Keratinocyte (primary cell): ENCODE data around the gene CTIF. TPM values are rescaled to one million over a fixed set of nuclear protein-coding genes. Genes with fewer than 3 reads are reported as not detected.

Experiments
- DNase-seq: peaks from one replicate; pipeline ENCODE4 v3.0.0-alpha.2; 2011; ENCODE audit warnings: low read depth, missing footprints, low spot score
- FAIRE-seq: peaks from 2 replicates; lab custom pipeline; 2011; peaks lifted over from hg19 to GRCh38; lab: Jason Lieb, UNC
- H2AFZ ChIP-seq: 2 replicates; pipeline ENCODE4 v1.6.0; 2012; ENCODE audit warnings: low read length, control low read depth, inconsistent platforms; ENCODE audit not compliant: control insufficient read depth
- H3K27ac ChIP-seq: 2 replicates; pipeline ENCODE4 v1.5.1; 2011; ENCODE audit warnings: low read length; ENCODE audit not compliant: control insufficient read depth, insufficient read depth
- H3K27me3 ChIP-seq: 3 replicates; pipeline ENCODE4 v1.6.0; 2011; ENCODE audit warnings: low read length; ENCODE audit not compliant: control insufficient read depth, insufficient read depth; ENCODE audit errors: extremely low read depth
- H3K36me3 ChIP-seq, 2 experiments: 2 replicates in 1 of 2; 3 replicates in 1 of 2; pipeline ENCODE4 v1.5.1; 2011; ENCODE audit warnings: low read length in 2 of 2, mild to moderate bottlenecking in 1 of 2; ENCODE audit not compliant: control insufficient read depth in 2 of 2, insufficient read depth in 2 of 2; ENCODE audit errors: extremely low read depth in 1 of 2
- H3K4me1 ChIP-seq: 3 replicates; pipeline ENCODE4 v1.5.1; 2011; ENCODE audit warnings: low read length; ENCODE audit not compliant: control insufficient read depth, insufficient read depth; ENCODE audit errors: extremely low read depth
- H3K4me2 ChIP-seq: 3 replicates; pipeline ENCODE4 v1.6.0; 2011; ENCODE audit warnings: low read depth, low read length; ENCODE audit not compliant: control insufficient read depth, insufficient read depth; ENCODE audit errors: extremely low read depth
- H3K4me3 ChIP-seq, 3 experiments: fragments of 200-600 bp in 1 of 3; sonication (generic) in 1 of 3; 2 replicates in 2 of 3; 3 replicates in 1 of 3; pipeline ENCODE4 v1.5.1; 2011 to 2016; ENCODE audit warnings: low read length in 3 of 3, mild to moderate bottlenecking in 3 of 3, control low read depth in 2 of 3, inconsistent platforms in 1 of 3, low read depth in 1 of 3, mixed read lengths in 1 of 3, mixed run types in 1 of 3, moderate library complexity in 1 of 3; ENCODE audit not compliant: control insufficient read depth in 2 of 3, insufficient read depth in 2 of 3; ENCODE audit errors: extremely low read depth in 1 of 3
- H3K79me2 ChIP-seq: 2 replicates; pipeline ENCODE4 v1.6.0; 2012; ENCODE audit warnings: low read length; ENCODE audit not compliant: control insufficient read depth, insufficient read depth
- H3K9ac ChIP-seq: 3 replicates; pipeline ENCODE4 v1.6.0; 2011; ENCODE audit warnings: low read length; ENCODE audit not compliant: control insufficient read depth, insufficient read depth; ENCODE audit errors: extremely low read depth
- H3K9me1 ChIP-seq: 3 replicates; pipeline ENCODE4 v1.6.0; 2011; ENCODE audit warnings: low read length; ENCODE audit not compliant: control insufficient read depth, insufficient read depth; ENCODE audit errors: extremely low read depth
- H3K9me3 ChIP-seq: 2 replicates; pipeline ENCODE4 v1.5.1; 2012; ENCODE audit warnings: low read depth, low read length; ENCODE audit not compliant: control insufficient read depth
- H4K20me1 ChIP-seq: 3 replicates; pipeline ENCODE4 v1.6.0; 2011; ENCODE audit warnings: low read length; ENCODE audit not compliant: control insufficient read depth, insufficient read depth; ENCODE audit errors: extremely low read depth
- EZH2 ChIP-seq: IDR thresholded peaks from one replicate; pipeline ENCODE4 v1.6.1; 2012; ENCODE audit warnings: inconsistent platforms, mild to moderate bottlenecking, low read length, moderate library complexity
- dilution Hi-C: fragments of 300-500 bp; cut with MboI; formaldehyde crosslinking; loops from one replicate; pipeline ENCODE4 v1.7.0; 2020; ENCODE audit warnings: low sequenced_read_pairs; ENCODE audit not compliant: extremely low pct_ligation_motif_present
- polyA plus RNA-seq, 5 experiments: library from polyadenylated mRNA; depleted of rRNA in 3 of 5; stranded (reverse) in 3 of 5; stranded (forward) in 1 of 5; unstranded in 1 of 5; fragments of >200 nt; gene quantifications; 1 replicate in 1 of 5; 2 replicates in 3 of 5; 3 replicates in 1 of 5; pipeline versions ENCODE4 v1.2.1 to v1.2.3, GENCODE V29; 2011 to 2012; ENCODE audit warnings: missing spikeins in 2 of 5, low read depth in 1 of 5, low replicate concordance in 1 of 5
- TF ChIP-seq, protein P1 (sequence below), 3 experiments: IDR thresholded peaks in 1 of 3; conservative IDR thresholded peaks in 1 of 3; optimal IDR thresholded peaks in 1 of 3; 2 replicates in 2 of 3; 3 replicates in 1 of 3; pipeline versions ENCODE3 to v1.5.1; 2011; ENCODE audit warnings: low read length in 3 of 3, mild to moderate bottlenecking in 3 of 3, moderate library complexity in 2 of 3, control low read depth in 1 of 3, inconsistent platforms in 1 of 3; ENCODE audit not compliant: insufficient read depth in 2 of 3; ENCODE audit errors: extremely low read depth in 1 of 3

The CTIF gene
- polyA plus RNA-seq, 1 donor (not counting 4 experiments of a cell fraction or from before 2014, with no cell fraction given), result 15.0 TPM

GRCh38 chr18:48777026-48777743 lies 238.4 kb downstream of the CTIF start:
- H3K27ac ChIP-seq, result no peak overlapping the region
- no peak overlapping the region for H2AFZ ChIP-seq
- H3K4me3 ChIP-seq, result no peak overlapping the region
- peaks cover 1 to 4% of the 10 kb centered on the region in 2 experiments for H3K36me3 ChIP-seq
- H3K9ac ChIP-seq, result no peak overlapping the region
- H3K9me1 ChIP-seq, result no peaks in the 10 kb centered on the region
- H3K27me3 ChIP-seq, result no peaks in the 10 kb centered on the region
- dilution Hi-C loops, result no loop called here
- H3K4me1 ChIP-seq, result no peaks in the 10 kb centered on the region
- no peak for TF ChIP-seq EZH2
- TF ChIP-seq, protein P1, sequence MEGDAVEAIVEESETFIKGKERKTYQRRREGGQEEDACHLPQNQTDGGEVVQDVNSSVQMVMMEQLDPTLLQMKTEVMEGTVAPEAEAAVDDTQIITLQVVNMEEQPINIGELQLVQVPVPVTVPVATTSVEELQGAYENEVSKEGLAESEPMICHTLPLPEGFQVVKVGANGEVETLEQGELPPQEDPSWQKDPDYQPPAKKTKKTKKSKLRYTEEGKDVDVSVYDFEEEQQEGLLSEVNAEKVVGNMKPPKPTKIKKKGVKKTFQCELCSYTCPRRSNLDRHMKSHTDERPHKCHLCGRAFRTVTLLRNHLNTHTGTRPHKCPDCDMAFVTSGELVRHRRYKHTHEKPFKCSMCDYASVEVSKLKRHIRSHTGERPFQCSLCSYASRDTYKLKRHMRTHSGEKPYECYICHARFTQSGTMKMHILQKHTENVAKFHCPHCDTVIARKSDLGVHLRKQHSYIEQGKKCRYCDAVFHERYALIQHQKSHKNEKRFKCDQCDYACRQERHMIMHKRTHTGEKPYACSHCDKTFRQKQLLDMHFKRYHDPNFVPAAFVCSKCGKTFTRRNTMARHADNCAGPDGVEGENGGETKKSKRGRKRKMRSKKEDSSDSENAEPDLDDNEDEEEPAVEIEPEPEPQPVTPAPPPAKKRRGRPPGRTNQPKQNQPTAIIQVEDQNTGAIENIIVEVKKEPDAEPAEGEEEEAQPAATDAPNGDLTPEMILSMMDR (optimal IDR thresholded peaks at IDR 0.05 in 1 of 3, IDR thresholded peaks at IDR 0.05 in 1 of 3, conservative IDR thresholded peaks at IDR 0.05 in 1 of 3; ENCODE audit: extremely low read depth in 1 of 3, insufficient read depth in 2 of 3, low read length in 3 of 3), result peak; percentile 56 to 91 (median 82)
- DNase-seq (no peak), FAIRE-seq (no peak)
- H4K20me1 ChIP-seq, result peaks cover 3% of the 10 kb centered on the region
- H3K79me2 ChIP-seq, result no peaks in the 10 kb centered on the region
- H3K9me3 ChIP-seq, result no peaks in the 10 kb centered on the region
- H3K4me2 ChIP-seq, result no peak overlapping the region

GRCh38 chr18:48777744-48778116 lies 238.9 kb downstream of the CTIF start:
- H3K27me3 ChIP-seq, result no peaks in the 10 kb centered on the region
- H3K36me3 ChIP-seq, result peaks cover 1 to 4% of the 10 kb centered on the region in 2 experiments
- no peaks in the 10 kb centered on the region for H3K9me3 ChIP-seq
- no peak overlapping the region for H3K27ac ChIP-seq
- no peaks in the 10 kb centered on the region for H3K4me1 ChIP-seq
- no peak overlapping the region for H2AFZ ChIP-seq
- no peak for FAIRE-seq
- H3K9me1 ChIP-seq, result no peaks in the 10 kb centered on the region
- DNase-seq, result no peak
- no peaks in the 10 kb centered on the region for H3K79me2 ChIP-seq
- peaks cover 3% of the 10 kb centered on the region for H4K20me1 ChIP-seq
- dilution Hi-C loops, result no loop called here
- TF ChIP-seq EZH2, result no peak
- TF ChIP-seq, protein P1 (optimal IDR thresholded peaks at IDR 0.05 in 1 of 3, IDR thresholded peaks at IDR 0.05 in 1 of 3, conservative IDR thresholded peaks at IDR 0.05 in 1 of 3; ENCODE audit: extremely low read depth in 1 of 3, insufficient read depth in 2 of 3, low read length in 3 of 3), result no peak
- no peak overlapping the region for H3K4me3 ChIP-seq
- no peak overlapping the region for H3K9ac ChIP-seq
- no peak overlapping the region for H3K4me2 ChIP-seq
